Hepatocyte (in vitro differentiated cells): ENCODE results near the gene WDR48. TPM values are rescaled to one million over a fixed set of nuclear protein-coding genes. Genes with fewer than 3 reads are reported as not detected.

Experiments used
- DNase-seq: peaks from one replicate; pipeline ENCODE4 v3.0.0-alpha.2; 2016; ENCODE audit warnings: low spot score
- H2AFZ ChIP-seq: fragments of 200-600 bp; sonication (generic); 2 replicates; pipeline ENCODE4 v1.6.0; 2016; ENCODE audit warnings: antibody characterized with exemption, mild to moderate bottlenecking
- H3K27ac ChIP-seq: fragments of 200-600 bp; sonication (generic); 2 replicates; pipeline ENCODE4 v1.5.1; 2016; ENCODE audit warnings: mild to moderate bottlenecking
- H3K27me3 ChIP-seq: fragments of 200-600 bp; sonication (generic); 2 replicates; pipeline ENCODE4 v1.6.1; 2016
- H3K36me3 ChIP-seq: fragments of 200-600 bp; sonication (generic); replicated peaks from 2 replicates; pipeline ENCODE4 v1.5.1; 2016; ENCODE audit warnings: low read depth; ENCODE audit not compliant: insufficient read depth
- H3K4me1 ChIP-seq: fragments of 200-600 bp; sonication (generic); 2 replicates; pipeline ENCODE4 v1.5.1; 2016; ENCODE audit warnings: mild to moderate bottlenecking, moderate library complexity; ENCODE audit not compliant: insufficient read depth
- H3K4me2 ChIP-seq: fragments of 200-600 bp; sonication (generic); 2 replicates; pipeline ENCODE4 v1.6.0; 2016
- H3K4me3 ChIP-seq: fragments of 200-600 bp; sonication (generic); 2 replicates; pipeline ENCODE4 v1.5.1; 2016; ENCODE audit warnings: mild to moderate bottlenecking
- H3K79me2 ChIP-seq: fragments of 200-600 bp; sonication (generic); 2 replicates; pipeline ENCODE4 v1.6.0; 2017; ENCODE audit warnings: mild to moderate bottlenecking
- H3K9me2 ChIP-seq: fragments of 200-600 bp; sonication (generic); replicated peaks from 2 replicates; pipeline ENCODE4 v1.6.0; 2017; ENCODE audit warnings: mild to moderate bottlenecking; ENCODE audit not compliant: insufficient read depth
- H3K9me3 ChIP-seq: fragments of 200-600 bp; sonication (generic); 2 replicates; pipeline ENCODE4 v1.5.1; 2016; ENCODE audit warnings: low read depth, mild to moderate bottlenecking
- H4K20me1 ChIP-seq: fragments of 200-600 bp; sonication (generic); 2 replicates; pipeline ENCODE4 v1.6.0; 2016; ENCODE audit warnings: mild to moderate bottlenecking; ENCODE audit not compliant: insufficient read depth, poor library complexity, severe bottlenecking
- CTCF ChIP-seq: fragments of 200-600 bp; sonication (generic); IDR thresholded peaks from 2 replicates; pipeline ENCODE4 v1.5.1; 2016; ENCODE audit warnings: antibody characterized with exemption, mild to moderate bottlenecking; ENCODE audit not compliant: poor library complexity
- EZH2 ChIP-seq: fragments of 200-600 bp; sonication (generic); IDR thresholded peaks from 2 replicates; pipeline ENCODE4 v1.6.1; 2016; ENCODE audit warnings: antibody characterized with exemption, mild to moderate bottlenecking, borderline replicate concordance
- EZH2phosphoT487 ChIP-seq: fragments of 200-600 bp; sonication (generic); IDR thresholded peaks from one replicate; pipeline ENCODE4 v1.6.1; 2018; ENCODE audit warnings: antibody characterized with exemption, mild to moderate bottlenecking, low read depth, moderate library complexity; ENCODE audit not compliant: unreplicated experiment, severe bottlenecking
- WGBS: methylation state at CpG from one replicate; pipeline ENCODE4 v1.1.6; 2016; ENCODE audit warnings: low lambda C conversion rate; ENCODE audit errors: missing lambda C conversion rate; 5-methylcytosine and 5-hydroxymethylcytosine counted together
- polyA plus RNA-seq: library from polyadenylated mRNA; unstranded; fragments of >200 nt; fragmentation: Nextera tagmentation; extraction: Ambion mirVana; gene quantifications from 2 replicates; pipeline ENCODE4 v1.2.1, GENCODE V29; 2016
- total RNA-seq: library from RNA; depleted of rRNA; stranded (reverse); fragments of >200 nt; gene quantifications from 2 replicates; pipeline ENCODE4 v1.2.3, GENCODE V29; 2014

WDR48 gene
- total and polyA plus RNA-seq, 2 experiments from 2014 or later: 25.0 to 34.7 TPM

DNA sequence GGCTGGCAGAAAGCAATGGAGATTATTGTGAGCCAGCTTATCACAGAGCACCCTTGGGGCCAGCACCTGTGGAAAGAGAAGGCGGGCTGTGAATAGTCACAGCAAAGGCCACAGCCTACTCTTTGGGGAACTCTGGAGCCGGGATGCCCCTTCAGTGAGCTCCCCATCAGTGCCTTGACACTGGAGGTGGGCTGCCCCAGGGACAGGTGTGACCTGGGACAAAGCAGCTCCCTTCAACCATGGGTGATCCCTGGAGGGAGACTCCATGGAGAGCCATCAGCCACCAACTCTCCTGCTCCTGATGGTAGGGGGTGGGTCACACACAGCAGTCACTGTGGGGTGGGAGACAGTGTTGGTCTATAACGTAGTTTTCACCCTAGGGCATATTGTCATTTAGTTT, 61.5 kb downstream of the WDR48 start:
- no peak for TF ChIP-seq CTCF
- TF ChIP-seq EZH2phosphoT487: no peak
- TF ChIP-seq EZH2: no peak
- H2AFZ ChIP-seq: no peak overlapping the region
- no peaks in the 10 kb centered on the region for H3K36me3 ChIP-seq
- no peaks in the 10 kb centered on the region for H4K20me1 ChIP-seq
- 76% methylated on average over 3 of the region's 3 CpGs for WGBS
- no peaks in the 10 kb centered on the region for H3K9me2 ChIP-seq
- H3K27ac ChIP-seq: no peak overlapping the region
- DNase-seq: no peak
- no peaks in the 10 kb centered on the region for H3K27me3 ChIP-seq
- no peak overlapping the region for H3K4me3 ChIP-seq
- H3K79me2 ChIP-seq: no peaks in the 10 kb centered on the region
- no peaks in the 10 kb centered on the region for H3K4me1 ChIP-seq
- no peak overlapping the region for H3K4me2 ChIP-seq
- no peaks in the 10 kb centered on the region for H3K9me3 ChIP-seq

DNA sequence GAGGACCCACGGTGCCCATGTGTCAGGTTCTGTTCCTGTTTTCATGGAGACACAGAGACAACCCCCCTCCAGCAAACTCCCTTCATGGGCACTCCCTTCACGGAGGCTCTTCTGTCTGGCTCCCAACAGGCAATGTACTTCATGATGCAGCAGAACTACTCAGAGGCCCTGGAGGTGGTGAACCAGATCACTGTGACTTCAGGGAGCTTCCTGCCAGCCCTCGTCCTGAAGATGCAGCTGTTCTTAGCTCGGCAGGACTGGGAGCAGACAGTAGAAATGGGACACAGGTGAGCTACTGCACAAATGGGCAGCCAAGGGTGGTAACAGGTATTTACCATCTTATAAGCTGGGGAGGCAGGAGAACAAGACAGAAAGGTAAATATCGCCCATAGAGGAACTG, 62.6 kb downstream of the WDR48 start:
- no peak for DNase-seq

GRCh38 chr3:39115870-39116269, 64.1 kb downstream of the WDR48 start:
- H3K9me2 ChIP-seq: no peaks in the 10 kb centered on the region
- H3K79me2 ChIP-seq: no peaks in the 10 kb centered on the region
- no peaks in the 10 kb centered on the region for H4K20me1 ChIP-seq
- H2AFZ ChIP-seq: no peak overlapping the region
- no peak overlapping the region for H3K4me2 ChIP-seq
- H3K27ac ChIP-seq: no peak overlapping the region
- no peak overlapping the region for H3K4me3 ChIP-seq
- H3K27me3 ChIP-seq: no peaks in the 10 kb centered on the region
- no peaks in the 10 kb centered on the region for H3K4me1 ChIP-seq
- no peaks in the 10 kb centered on the region for H3K9me3 ChIP-seq
- no peak for DNase-seq
- TF ChIP-seq EZH2phosphoT487: no peak
- TF ChIP-seq EZH2: no peak
- no peak for TF ChIP-seq CTCF
- no peaks in the 10 kb centered on the region for H3K36me3 ChIP-seq
- 97% methylated on average over 3 of the region's 3 CpGs for WGBS

More for the DNA sequence above, 62.6 kb downstream of the WDR48 start:
- no peaks in the 10 kb centered on the region for H3K79me2 ChIP-seq
- H3K4me3 ChIP-seq: no peak overlapping the region
- no peaks in the 10 kb centered on the region for H3K9me2 ChIP-seq
- no peak overlapping the region for H3K4me2 ChIP-seq
- H2AFZ ChIP-seq: no peak overlapping the region
- H3K27ac ChIP-seq: no peak overlapping the region
- 79% methylated on average over 5 of the region's 5 CpGs for WGBS
- H3K4me1 ChIP-seq: no peaks in the 10 kb centered on the region
- no peaks in the 10 kb centered on the region for H3K27me3 ChIP-seq
- H4K20me1 ChIP-seq: no peaks in the 10 kb centered on the region
- no peaks in the 10 kb centered on the region for H3K9me3 ChIP-seq
- no peak for TF ChIP-seq CTCF
- TF ChIP-seq EZH2phosphoT487: no peak
- TF ChIP-seq EZH2: no peak
- H3K36me3 ChIP-seq: no peaks in the 10 kb centered on the region

DNA sequence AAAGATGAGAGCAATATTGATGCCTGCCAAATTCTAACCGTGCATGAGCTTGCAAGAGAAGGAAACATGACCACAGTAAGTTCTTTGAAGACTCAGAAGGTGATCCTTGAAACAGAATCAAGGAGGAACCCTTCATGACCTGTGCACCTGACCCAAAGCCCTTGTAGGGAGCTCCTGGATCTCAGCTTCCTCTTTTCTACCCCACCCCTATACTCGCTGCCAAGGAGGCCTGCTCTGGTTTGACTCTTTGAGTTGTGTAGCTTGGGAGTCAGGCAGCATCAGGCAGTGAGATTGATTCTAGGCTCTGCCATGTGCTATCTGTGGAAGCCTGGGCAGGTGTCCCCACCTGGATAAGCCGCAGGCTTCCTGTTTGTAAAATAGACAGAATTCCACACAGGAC, 66.3 kb downstream of the WDR48 start:
- TF ChIP-seq CTCF: no peak
- no peak for TF ChIP-seq EZH2
- TF ChIP-seq EZH2phosphoT487: no peak
- Histone ChIP-seq H3K79me2 (no peaks in the 10 kb centered on the region), H3K9me3 (no peaks in the 10 kb centered on the region), H4K20me1 (no peaks in the 10 kb centered on the region), H3K4me1 (no peaks in the 10 kb centered on the region), H3K9me2 (no peaks in the 10 kb centered on the region), H3K36me3 (no peaks in the 10 kb centered on the region), H3K4me3 (no peak overlapping the region), H3K4me2 (no peak overlapping the region), H3K27me3 (no peaks in the 10 kb centered on the region), H2AFZ (no peak overlapping the region), H3K27ac (no peak overlapping the region)
- WGBS: 89% methylated on average over 3 of the region's 3 CpGs
- no peak for DNase-seq
